ENCODE results near the gene TPCN2.

TPCN2 gene

GRCh38 chr11:69121021-69121420, 72.3 kb downstream of the TPCN2 start:
- H3K4me3 ChIP-seq (ENCODE audit: low read length) = no peak overlapping the region
- TF ChIP-seq CTCF (conservative IDR thresholded peaks at IDR 0.05; ENCODE audit: low read length) = no peak
- DNase-seq (ENCODE audit: low read depth) = no peak

- H3K4me3 ChIP-seq (ENCODE audit: low read length) = no peak overlapping the region
- no peak for DNase-seq (ENCODE audit: low read depth)
- no peak for TF ChIP-seq CTCF (conservative IDR thresholded peaks at IDR 0.05; ENCODE audit: low read length)
Observed at GRCh38 chr11:69121621-69122325, 73.0 kb downstream of the TPCN2 start.

- no peak for TF ChIP-seq CTCF (conservative IDR thresholded peaks at IDR 0.05; ENCODE audit: low read length)
- H3K4me3 ChIP-seq (ENCODE audit: low read length) = no peak overlapping the region
- DNase-seq (ENCODE audit: low read depth) = no peak
Observed at GRCh38 chr11:69122326-69122629, 73.5 kb downstream of the TPCN2 start.

- DNase-seq (ENCODE audit: low read depth) = peak; percentile 67
- TF ChIP-seq CTCF (conservative IDR thresholded peaks at IDR 0.05; ENCODE audit: low read length) = no peak
- no peak overlapping the region for H3K4me3 ChIP-seq (ENCODE audit: low read length)
Observed at GRCh38 chr11:69122630-69123431, 74.1 kb downstream of the TPCN2 start.

- H3K4me3 ChIP-seq (ENCODE audit: low read length) = no peak overlapping the region
- DNase-seq (ENCODE audit: low read depth) = no peak
- TF ChIP-seq CTCF (conservative IDR thresholded peaks at IDR 0.05; ENCODE audit: low read length) = no peak
Observed at GRCh38 chr11:69123593-69124545, 75.1 kb downstream of the TPCN2 start.

GRCh38 chr11:69125861-69126260, 77.1 kb downstream of the TPCN2 start:
- TF ChIP-seq CTCF (conservative IDR thresholded peaks at IDR 0.05; ENCODE audit: low read length) = no peak
- DNase-seq (ENCODE audit: low read depth) = no peak
- no peak overlapping the region for H3K4me3 ChIP-seq (ENCODE audit: low read length)
